ENCODE results near the gene IL17B. TPM values are rescaled to one million over a fixed set of nuclear protein-coding genes. Genes with fewer than 3 reads are reported as not detected.
"Not testable (repeated sequence)": the region's sequence is repeated elsewhere in the genome, so short reads cannot be mapped to it uniquely, and the experiment has no call there.

The IL17B gene
- total RNA-seq, 1 donor from 2014 or later = not detected

- no peak overlapping the region for H3K4me3 Mint-ChIP-seq
- no peak for DNase-seq
- intact Hi-C loops (cut with micrococcal nuclease) = no loop called here
- H3K27ac Mint-ChIP-seq = no peak overlapping the region
- no peaks in the 10 kb centered on the region for H3K9me3 Mint-ChIP-seq
- H3K4me1 Mint-ChIP-seq = no peaks in the 10 kb centered on the region
- peaks cover 12% of the 10 kb centered on the region for H3K27me3 Mint-ChIP-seq
- no peaks in the 10 kb centered on the region for H3K36me3 Mint-ChIP-seq (ENCODE audit: low read depth)
Measured at GRCh38 chr5:149399775-149400174, 20.7 kb upstream of the IL17B start.

GRCh38 chr5:149398747-149399266, 19.7 kb upstream of the IL17B start:
- DNase-seq; H3K9me3 Mint-ChIP-seq; H3K27ac Mint-ChIP-seq; intact Hi-C loops (cut with micrococcal nuclease); H3K4me1 Mint-ChIP-seq; H3K36me3 Mint-ChIP-seq (ENCODE audit: low read depth); H3K4me3 Mint-ChIP-seq: not testable (repeated sequence)
- peaks cover 13% of the 10 kb centered on the region for H3K27me3 Mint-ChIP-seq

DNA sequence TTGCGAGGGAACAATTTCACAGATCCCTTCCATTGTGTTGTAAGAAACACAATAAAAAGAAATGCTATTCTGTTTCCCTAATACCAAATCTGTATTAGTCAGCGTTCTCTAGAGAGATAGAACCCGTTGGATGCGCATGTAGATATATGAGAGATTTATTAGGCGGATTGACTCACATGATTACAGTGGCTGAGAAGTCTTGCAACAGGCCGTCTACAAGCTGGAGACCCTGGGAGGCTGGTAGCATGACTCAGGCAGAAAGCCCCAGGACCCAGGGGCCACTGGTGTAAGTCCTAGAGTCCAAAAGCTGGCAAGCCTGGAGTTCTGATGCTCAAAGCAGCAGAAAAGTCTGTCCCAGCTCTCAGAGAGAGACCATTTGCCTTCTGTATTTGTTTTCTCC, 18.4 kb upstream of the IL17B start:
- Mint-ChIP-seq H3K4me3 (no peak overlapping the region), H3K9me3 (no peaks in the 10 kb centered on the region), H3K36me3 (ENCODE audit: low read depth) (no peaks in the 10 kb centered on the region), H3K27me3 (peaks cover 13% of the 10 kb centered on the region), H3K27ac (no peak overlapping the region), H3K4me1 (no peaks in the 10 kb centered on the region)
- intact Hi-C loops (cut with micrococcal nuclease) = no loop called here
- DNase-seq = no peak

- DNase-seq; H3K4me3 Mint-ChIP-seq; H3K9me3 Mint-ChIP-seq; H3K4me1 Mint-ChIP-seq; H3K27ac Mint-ChIP-seq; intact Hi-C loops (cut with micrococcal nuclease); H3K36me3 Mint-ChIP-seq (ENCODE audit: low read depth): not testable (repeated sequence)
- H3K27me3 Mint-ChIP-seq = peaks cover 11% of the 10 kb centered on the region
Measured at GRCh38 chr5:149394996-149395395, 15.9 kb upstream of the IL17B start.

- intact Hi-C loops (cut with micrococcal nuclease) = no loop called here
- H3K9me3 Mint-ChIP-seq = no peaks in the 10 kb centered on the region
- no peaks in the 10 kb centered on the region for H3K4me1 Mint-ChIP-seq
- H3K36me3 Mint-ChIP-seq (ENCODE audit: low read depth) = no peaks in the 10 kb centered on the region
- peaks cover 15% of the 10 kb centered on the region for H3K27me3 Mint-ChIP-seq
- no peak for DNase-seq
- no peak overlapping the region for H3K27ac Mint-ChIP-seq
- no peak overlapping the region for H3K4me3 Mint-ChIP-seq
Measured at GRCh38 chr5:149392718-149393117, 13.6 kb upstream of the IL17B start.

- intact Hi-C loops (cut with micrococcal nuclease) = no loop called here
- no peak overlapping the region for H3K4me3 Mint-ChIP-seq
- H3K36me3 Mint-ChIP-seq (ENCODE audit: low read depth) = no peaks in the 10 kb centered on the region
- no peak for DNase-seq
- H3K27ac Mint-ChIP-seq = no peak overlapping the region
- peaks cover 12% of the 10 kb centered on the region for H3K27me3 Mint-ChIP-seq
- H3K4me1 Mint-ChIP-seq = no peaks in the 10 kb centered on the region
- H3K9me3 Mint-ChIP-seq = no peaks in the 10 kb centered on the region
Measured at GRCh38 chr5:149391524-149391923, 12.4 kb upstream of the IL17B start.

DNA sequence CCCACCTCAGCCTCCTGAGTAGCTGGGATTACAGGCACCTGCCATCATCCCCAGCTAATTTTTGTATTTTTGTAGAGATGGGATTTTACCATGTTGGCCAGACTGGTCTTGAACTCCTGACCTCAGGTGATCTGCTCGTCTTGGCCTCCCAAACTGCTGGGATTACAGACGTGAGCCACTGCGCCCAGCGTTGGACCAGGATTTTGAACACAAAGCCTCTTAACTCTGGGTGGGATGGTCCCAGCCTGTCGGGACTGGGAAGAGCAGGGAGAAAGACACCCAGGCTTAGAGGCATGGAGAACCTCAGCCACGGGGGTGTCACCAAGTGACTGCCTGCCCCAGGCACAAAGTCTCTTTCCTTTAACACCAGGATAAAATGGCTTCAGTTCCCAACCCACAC, 12.0 kb upstream of the IL17B start:
- H3K9me3 Mint-ChIP-seq; DNase-seq; H3K27ac Mint-ChIP-seq; intact Hi-C loops (cut with micrococcal nuclease); H3K36me3 Mint-ChIP-seq (ENCODE audit: low read depth); H3K4me1 Mint-ChIP-seq; H3K4me3 Mint-ChIP-seq: not testable (repeated sequence)
- peaks cover 12% of the 10 kb centered on the region for H3K27me3 Mint-ChIP-seq

- no peaks in the 10 kb centered on the region for H3K36me3 Mint-ChIP-seq (ENCODE audit: low read depth)
- no peaks in the 10 kb centered on the region for H3K4me1 Mint-ChIP-seq
- no peak for DNase-seq
- H3K9me3 Mint-ChIP-seq = no peaks in the 10 kb centered on the region
- peaks cover 9% of the 10 kb centered on the region for H3K27me3 Mint-ChIP-seq
- H3K4me3 Mint-ChIP-seq = no peak overlapping the region
- intact Hi-C loops (cut with micrococcal nuclease) = no loop called here
- H3K27ac Mint-ChIP-seq = no peak overlapping the region
Measured at GRCh38 chr5:149389552-149390495, 10.7 kb upstream of the IL17B start.

GRCh38 chr5:149388498-149389190, 9.6 kb upstream of the IL17B start:
- no peak for DNase-seq
- Mint-ChIP-seq H3K27ac (no peak overlapping the region), H3K9me3 (no peaks in the 10 kb centered on the region), H3K4me1 (no peaks in the 10 kb centered on the region), H3K27me3 (peaks cover 8% of the 10 kb centered on the region), H3K36me3 (ENCODE audit: low read depth) (no peaks in the 10 kb centered on the region), H3K4me3 (no peak overlapping the region)
- intact Hi-C loops (cut with micrococcal nuclease) = no loop called here

DNA sequence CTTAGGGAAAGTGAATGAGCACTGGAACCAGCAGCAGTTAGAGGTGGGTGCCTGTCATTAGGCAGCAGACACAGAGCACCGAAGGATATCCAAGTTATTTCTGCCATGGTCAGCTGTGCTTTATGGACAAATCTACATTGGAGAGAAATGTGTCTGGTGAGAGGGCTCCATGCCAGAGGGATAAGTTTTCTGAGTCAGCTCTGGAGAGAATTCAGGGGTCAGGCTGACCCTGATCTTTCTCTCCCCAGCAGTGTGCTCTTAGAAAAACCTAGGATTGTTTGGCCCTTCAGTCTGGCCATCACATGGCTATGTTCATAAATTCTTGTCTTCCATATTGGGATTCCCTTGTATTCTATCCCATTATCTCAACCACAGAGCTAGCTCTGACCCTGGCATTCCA, 8.9 kb upstream of the IL17B start:
- H3K4me1 Mint-ChIP-seq = no peaks in the 10 kb centered on the region
- no peaks in the 10 kb centered on the region for H3K9me3 Mint-ChIP-seq
- H3K27me3 Mint-ChIP-seq = peaks cover 8% of the 10 kb centered on the region
- DNase-seq = no peak
- intact Hi-C loops (cut with micrococcal nuclease) = no loop called here
- no peak overlapping the region for H3K27ac Mint-ChIP-seq
- no peaks in the 10 kb centered on the region for H3K36me3 Mint-ChIP-seq (ENCODE audit: low read depth)
- no peak overlapping the region for H3K4me3 Mint-ChIP-seq

DNA sequence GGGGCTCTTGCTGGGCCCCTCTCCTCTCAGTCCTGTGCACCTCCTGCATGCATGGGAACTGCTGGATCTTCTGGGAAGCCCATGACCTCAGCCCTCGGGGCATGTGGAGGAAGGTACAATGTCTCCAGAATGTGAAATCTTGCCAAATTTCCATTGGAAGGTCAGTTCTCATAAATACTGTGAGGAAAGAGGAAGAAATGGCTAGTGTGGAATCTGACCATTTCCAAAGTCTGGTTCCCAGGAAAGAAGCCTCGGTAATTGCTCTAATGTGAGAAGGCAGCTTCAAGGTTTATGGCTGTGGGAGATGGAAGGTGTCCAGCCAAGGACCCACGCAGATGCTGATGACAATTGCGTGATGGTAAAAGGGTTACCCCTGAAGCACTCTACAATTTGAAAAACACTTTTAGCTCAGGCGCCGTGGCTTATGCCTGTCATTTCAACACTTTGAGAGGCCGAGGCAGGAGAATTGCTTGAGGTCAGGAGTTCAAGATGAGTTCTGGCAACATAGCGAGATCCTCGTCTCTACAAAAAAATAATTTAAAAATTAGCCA, 8.1 kb upstream of the IL17B start:
- H3K27ac Mint-ChIP-seq = no peak overlapping the region
- H3K4me3 Mint-ChIP-seq = no peak overlapping the region
- peaks cover 8% of the 10 kb centered on the region for H3K27me3 Mint-ChIP-seq
- no peaks in the 10 kb centered on the region for H3K36me3 Mint-ChIP-seq (ENCODE audit: low read depth)
- no peaks in the 10 kb centered on the region for H3K4me1 Mint-ChIP-seq
- intact Hi-C loops (cut with micrococcal nuclease) = no loop called here
- no peaks in the 10 kb centered on the region for H3K9me3 Mint-ChIP-seq
- DNase-seq = no peak

- Mint-ChIP-seq H3K36me3 (ENCODE audit: low read depth) (no peaks in the 10 kb centered on the region), H3K4me3 (no peak overlapping the region), H3K9me3 (no peaks in the 10 kb centered on the region), H3K27ac (no peak overlapping the region), H3K27me3 (peaks cover 8% of the 10 kb centered on the region), H3K4me1 (no peaks in the 10 kb centered on the region)
- intact Hi-C loops (cut with micrococcal nuclease) = no loop called here
- no peak for DNase-seq
Measured at GRCh38 chr5:149386166-149386565, 7.1 kb upstream of the IL17B start.

DNA sequence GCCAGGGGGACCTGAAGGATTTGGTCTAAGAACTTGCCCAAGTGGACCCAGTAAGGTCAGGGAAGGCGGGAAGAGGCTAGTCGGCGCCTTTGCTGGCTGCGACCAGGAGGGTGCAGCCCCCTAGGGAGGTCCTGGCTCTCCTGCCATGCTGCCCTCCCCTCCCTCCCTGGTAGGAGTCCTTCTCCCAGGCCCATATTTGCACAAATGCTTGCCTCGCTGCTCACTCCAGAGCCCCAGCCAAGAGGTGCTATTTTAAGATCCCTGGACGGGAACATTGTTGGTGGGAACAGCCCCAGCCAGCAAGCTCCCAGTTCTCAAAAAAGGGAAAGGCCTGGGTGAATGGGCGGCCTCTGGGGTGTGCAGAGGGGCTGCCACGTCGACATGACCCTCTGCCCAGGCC, 4.3 kb upstream of the IL17B start:
- Mint-ChIP-seq H3K9me3 (no peaks in the 10 kb centered on the region), H3K4me1 (no peaks in the 10 kb centered on the region), H3K4me3 (no peak overlapping the region), H3K36me3 (ENCODE audit: low read depth) (no peaks in the 10 kb centered on the region), H3K27ac (no peak overlapping the region), H3K27me3 (peaks cover 3% of the 10 kb centered on the region)
- no peak for DNase-seq
- intact Hi-C loops (cut with micrococcal nuclease) = no loop called here

Data from activated CD4-positive, alpha-beta T cell treated with anti-CD3 and anti-CD28 coated beads, Interleukin-2, amount 10 ng/mL, durations not matched to agents 24 days and 14 days (primary cell).